ENCODE results near the gene HSD17B12.

HSD17B12 gene

DNA sequence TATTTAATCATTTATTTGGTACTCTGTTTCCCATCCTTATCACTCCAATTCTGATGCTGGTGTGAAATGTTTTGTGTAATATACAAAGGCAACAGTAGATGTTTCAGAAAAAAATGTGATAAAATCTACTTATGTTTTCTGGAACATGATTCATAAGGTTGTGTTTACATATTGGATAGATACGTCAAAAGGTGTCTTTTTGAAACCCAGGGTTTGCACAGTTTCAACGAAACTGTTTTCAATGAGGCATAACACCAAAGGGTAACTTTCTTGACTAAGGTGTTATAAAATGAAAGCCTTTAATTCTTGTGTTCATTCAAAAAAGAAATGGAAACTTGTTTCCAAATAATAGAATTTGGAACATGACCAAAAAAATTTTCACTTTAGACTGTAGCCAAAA, 33.8 kb upstream of the HSD17B12 start:
- no peaks in the 10 kb centered on the region for H3K9me3 ChIP-seq (ENCODE audit: control insufficient read depth, low read length)
- no peak overlapping the region for H3K4me2 ChIP-seq (ENCODE audit: low read length, poor library complexity, severe bottlenecking)
- H3K18ac ChIP-seq (ENCODE audit: low read depth in 1 of 2, low read length in 2 of 2), result no peak overlapping the region
- H3K23ac ChIP-seq (ENCODE audit: low read length in 2 of 2), result no peak overlapping the region
- H2BK120ac ChIP-seq (ENCODE audit: low read depth, low read length), result no peak overlapping the region
- peaks cover 0 to 8% of the 10 kb centered on the region in 2 experiments for H3K36me3 ChIP-seq (ENCODE audit: control insufficient read depth in 1 of 2, insufficient read depth in 2 of 2, low read depth in 1 of 2, low read length in 2 of 2)
- H2AK5ac ChIP-seq (ENCODE audit: low read length, severe bottlenecking), result no peak overlapping the region
- H4K8ac ChIP-seq (ENCODE audit: low read length), result no peak overlapping the region
- no peak overlapping the region for H3K4ac ChIP-seq (ENCODE audit: low read depth in 1 of 2, low read length in 2 of 2)
- H3K9ac ChIP-seq (ENCODE audit: low read length), result no peak overlapping the region
- peaks cover 2% of the 10 kb centered on the region for H3K4me1 ChIP-seq (ENCODE audit: control insufficient read depth, insufficient read depth, low read depth, low read length)
- H4K91ac ChIP-seq (ENCODE audit: low read length), result no peak overlapping the region
- no peaks in the 10 kb centered on the region for H3K27me3 ChIP-seq (ENCODE audit: control insufficient read depth in 1 of 2, insufficient read depth in 1 of 2, low read length in 2 of 2)
- H3K79me1 ChIP-seq (replicated peaks; ENCODE audit: low read length, poor library complexity, severe bottlenecking), result peaks cover 13% of the 10 kb centered on the region
- 90% methylated on average over 2 of the region's 2 CpGs for WGBS
- no peak overlapping the region for H3K14ac ChIP-seq (ENCODE audit: low read length in 2 of 2)
- no peak overlapping the region for H2BK15ac ChIP-seq (ENCODE audit: low read depth, poor library complexity, severe bottlenecking)
- no peak overlapping the region for H2BK12ac ChIP-seq (ENCODE audit: low read length in 2 of 2)
- H3K27ac ChIP-seq (ENCODE audit: low read length, poor library complexity, severe bottlenecking), result no peak overlapping the region
- DNase-seq, result no peak
- no peak overlapping the region for H3K4me3 ChIP-seq (ENCODE audit: insufficient read depth in 1 of 2, low read depth in 1 of 2, low read length in 2 of 2)
- H2AFZ ChIP-seq (ENCODE audit: low read depth, low read length), result no peak overlapping the region
- H2BK5ac ChIP-seq (ENCODE audit: low read depth, low read length, poor library complexity, severe bottlenecking), result no peak overlapping the region

- H2BK5ac ChIP-seq (ENCODE audit: low read depth, low read length, poor library complexity, severe bottlenecking), result no peak overlapping the region
- H2BK12ac ChIP-seq (ENCODE audit: low read length in 2 of 2), result no peak overlapping the region
- no peak overlapping the region for H2BK120ac ChIP-seq (ENCODE audit: low read depth, low read length)
- WGBS, result 99% methylated on average over 7 of the region's 7 CpGs
- H3K23ac ChIP-seq (ENCODE audit: low read length in 2 of 2), result no peak overlapping the region
- H3K14ac ChIP-seq (ENCODE audit: low read length in 2 of 2), result no peak overlapping the region
- H3K4me3 ChIP-seq (ENCODE audit: insufficient read depth in 1 of 2, low read depth in 1 of 2, low read length in 2 of 2), result no peak overlapping the region
- no peak overlapping the region for H4K91ac ChIP-seq (ENCODE audit: low read length)
- H3K9ac ChIP-seq (ENCODE audit: low read length), result no peak overlapping the region
- no peak for DNase-seq
- H3K4me2 ChIP-seq (ENCODE audit: low read length, poor library complexity, severe bottlenecking), result no peak overlapping the region
- no peak overlapping the region for H4K8ac ChIP-seq (ENCODE audit: low read length)
- H3K36me3 ChIP-seq (ENCODE audit: control insufficient read depth in 1 of 2, insufficient read depth in 2 of 2, low read depth in 1 of 2, low read length in 2 of 2), result peaks cover 0 to 8% of the 10 kb centered on the region in 2 experiments
- H2AK5ac ChIP-seq (ENCODE audit: low read length, severe bottlenecking), result no peak overlapping the region
- no peak overlapping the region for H2AFZ ChIP-seq (ENCODE audit: low read depth, low read length)
- no peak overlapping the region for H2BK15ac ChIP-seq (ENCODE audit: low read depth, poor library complexity, severe bottlenecking)
- peaks cover 13% of the 10 kb centered on the region for H3K79me1 ChIP-seq (replicated peaks; ENCODE audit: low read length, poor library complexity, severe bottlenecking)
- H3K27me3 ChIP-seq (ENCODE audit: control insufficient read depth in 1 of 2, insufficient read depth in 1 of 2, low read length in 2 of 2), result no peaks in the 10 kb centered on the region
- no peak overlapping the region for H3K18ac ChIP-seq (ENCODE audit: low read depth in 1 of 2, low read length in 2 of 2)
- H3K4me1 ChIP-seq (ENCODE audit: control insufficient read depth, insufficient read depth, low read depth, low read length), result peaks cover 2% of the 10 kb centered on the region
- H3K27ac ChIP-seq (ENCODE audit: low read length, poor library complexity, severe bottlenecking), result no peak overlapping the region
- H3K4ac ChIP-seq (ENCODE audit: low read depth in 1 of 2, low read length in 2 of 2), result no peak overlapping the region
- no peaks in the 10 kb centered on the region for H3K9me3 ChIP-seq (ENCODE audit: control insufficient read depth, low read length)
Observed at GRCh38 chr11:43648888-43649287, 31.6 kb upstream of the HSD17B12 start.

- Histone ChIP-seq H3K27ac (ENCODE audit: low read length, poor library complexity, severe bottlenecking) (no peak overlapping the region), H2BK15ac (ENCODE audit: low read depth, poor library complexity, severe bottlenecking) (no peak overlapping the region), H3K27me3 (ENCODE audit: control insufficient read depth in 1 of 2, insufficient read depth in 1 of 2, low read length in 2 of 2) (no peaks in the 10 kb centered on the region), H3K4me1 (ENCODE audit: control insufficient read depth, insufficient read depth, low read depth, low read length) (peaks cover 2% of the 10 kb centered on the region), H2BK5ac (ENCODE audit: low read depth, low read length, poor library complexity, severe bottlenecking) (no peak overlapping the region), H3K4me2 (ENCODE audit: low read length, poor library complexity, severe bottlenecking) (no peak overlapping the region), H2AK5ac (ENCODE audit: low read length, severe bottlenecking) (no peak overlapping the region), H3K18ac (ENCODE audit: low read depth in 1 of 2, low read length in 2 of 2) (no peak overlapping the region), H3K4ac (ENCODE audit: low read depth in 1 of 2, low read length in 2 of 2) (no peak overlapping the region), H2AFZ (ENCODE audit: low read depth, low read length) (no peak overlapping the region), H3K79me1 (replicated peaks; ENCODE audit: low read length, poor library complexity, severe bottlenecking) (peaks cover 11% of the 10 kb centered on the region), H2BK12ac (ENCODE audit: low read length in 2 of 2) (no peak overlapping the region), H3K4me3 (ENCODE audit: insufficient read depth in 1 of 2, low read depth in 1 of 2, low read length in 2 of 2) (no peak overlapping the region), H3K14ac (ENCODE audit: low read length in 2 of 2) (no peak overlapping the region), H4K91ac (ENCODE audit: low read length) (no peak overlapping the region), H2BK120ac (ENCODE audit: low read depth, low read length) (no peak overlapping the region), H4K8ac (ENCODE audit: low read length) (no peak overlapping the region), H3K23ac (ENCODE audit: low read length in 2 of 2) (no peak overlapping the region), H3K36me3 (ENCODE audit: control insufficient read depth in 1 of 2, insufficient read depth in 2 of 2, low read depth in 1 of 2, low read length in 2 of 2) (peaks cover 0 to 8% of the 10 kb centered on the region in 2 experiments), H3K9ac (ENCODE audit: low read length) (no peak overlapping the region), H3K9me3 (ENCODE audit: control insufficient read depth, low read length) (no peaks in the 10 kb centered on the region)
- WGBS, result 95% methylated on average over 4 of the region's 4 CpGs
- DNase-seq, result no peak
Observed at GRCh38 chr11:43649501-43649900, 31.0 kb upstream of the HSD17B12 start.

- Histone ChIP-seq H3K4me1 (ENCODE audit: control insufficient read depth, insufficient read depth, low read depth, low read length) (peaks cover 2% of the 10 kb centered on the region), H4K91ac (ENCODE audit: low read length) (no peak overlapping the region), H2BK15ac (ENCODE audit: low read depth, poor library complexity, severe bottlenecking) (no peak overlapping the region), H3K9ac (ENCODE audit: low read length) (no peak overlapping the region), H3K79me1 (replicated peaks; ENCODE audit: low read length, poor library complexity, severe bottlenecking) (peaks cover 9% of the 10 kb centered on the region), H2AFZ (ENCODE audit: low read depth, low read length) (no peak overlapping the region), H3K36me3 (ENCODE audit: control insufficient read depth in 1 of 2, insufficient read depth in 2 of 2, low read depth in 1 of 2, low read length in 2 of 2) (peaks cover 0 to 8% of the 10 kb centered on the region in 2 experiments), H2BK5ac (ENCODE audit: low read depth, low read length, poor library complexity, severe bottlenecking) (no peak overlapping the region), H4K8ac (ENCODE audit: low read length) (no peak overlapping the region), H2BK120ac (ENCODE audit: low read depth, low read length) (no peak overlapping the region), H3K9me3 (ENCODE audit: control insufficient read depth, low read length) (no peaks in the 10 kb centered on the region), H3K27me3 (ENCODE audit: control insufficient read depth in 1 of 2, insufficient read depth in 1 of 2, low read length in 2 of 2) (no peaks in the 10 kb centered on the region), H3K4ac (ENCODE audit: low read depth in 1 of 2, low read length in 2 of 2) (no peak overlapping the region), H2AK5ac (ENCODE audit: low read length, severe bottlenecking) (no peak overlapping the region), H3K27ac (ENCODE audit: low read length, poor library complexity, severe bottlenecking) (no peak overlapping the region), H2BK12ac (ENCODE audit: low read length in 2 of 2) (no peak overlapping the region), H3K18ac (ENCODE audit: low read depth in 1 of 2, low read length in 2 of 2) (no peak overlapping the region), H3K4me3 (ENCODE audit: insufficient read depth in 1 of 2, low read depth in 1 of 2, low read length in 2 of 2) (no peak overlapping the region), H3K14ac (ENCODE audit: low read length in 2 of 2) (no peak overlapping the region), H3K4me2 (ENCODE audit: low read length, poor library complexity, severe bottlenecking) (no peak overlapping the region), H3K23ac (ENCODE audit: low read length in 2 of 2) (no peak overlapping the region)
- no CpG with 5 or more reads among the region's 1 CpG for WGBS
- DNase-seq, result no peak
Observed at GRCh38 chr11:43649921-43650320, 30.6 kb upstream of the HSD17B12 start.

Data from mesenchymal stem cell (in vitro differentiated cells and primary cell).